Gastroesophageal sphincter (tissue), 4 donors: ENCODE measurements around the gene MPRIP. TPM values are rescaled to one million over a fixed set of nuclear protein-coding genes. Genes with fewer than 3 reads are reported as not detected.

Experiments used
- ATAC-seq: fragments of 150-250 bp; one replicate; pipeline ENCODE4 v1.9.1; 2016; ENCODE audit warnings: mild to moderate bottlenecking, moderate library complexity
- H3K27ac ChIP-seq, 4 donors: fragments of 200-600 bp; sonication (generic) in 3 of 4; 1 replicate in 3 of 4; 2 replicates in 1 of 4; pipeline ENCODE4 v1.5.1; 2016 to 2019
- H3K27me3 ChIP-seq: fragments of 200-600 bp; sonication (generic); one replicate; pipeline ENCODE4 v1.5.1; 2019
- H3K36me3 ChIP-seq, 2 donors: fragments of 200-600 bp; sonication (generic); one replicate each; pipeline ENCODE4 v1.5.1; 2019; ENCODE audit warnings: control low read depth in 1 of 2
- H3K4me1 ChIP-seq, 3 donors: fragments of 200-600 bp; sonication (generic); 1 replicate in 2 of 3; 2 replicates in 1 of 3; pipeline ENCODE4 v1.5.1; 2016 to 2019; ENCODE audit warnings: control low read depth in 2 of 3
- H3K4me3 ChIP-seq, 2 donors: fragments of 200-600 bp; sonication (generic); one replicate each; pipeline ENCODE4 v1.5.1; 2019; ENCODE audit warnings: mild to moderate bottlenecking in 1 of 2, moderate library complexity in 1 of 2
- H3K9me3 ChIP-seq, 3 donors: fragments of 200-600 bp; sonication (generic); one replicate each; pipeline ENCODE4 v1.5.1; 2017 to 2019; ENCODE audit warnings: control low read depth in 2 of 3
- CTCF ChIP-seq, 4 experiments: fragments of 200-600 bp in 2 of 4; fragments of 450-650 bp in 2 of 4; sonication (generic) in 1 of 4; IDR thresholded peaks; one replicate each; pipeline ENCODE4 v1.5.1; 2017 to 2019; ENCODE audit warnings: antibody characterized with exemption in 4 of 4, mild to moderate bottlenecking in 2 of 4, moderate library complexity in 2 of 4
- EP300 ChIP-seq: sonication (generic); formaldehyde crosslinking; IDR thresholded peaks from one replicate; pipeline ENCODE4 v1.6.1; 2017; ENCODE audit warnings: antibody characterized with exemption, mild to moderate bottlenecking
- POLR2A ChIP-seq, 2 donors: fragments of 450-650 bp; IDR thresholded peaks; one replicate each; pipeline ENCODE4 v1.6.1; 2017; ENCODE audit warnings: antibody characterized with exemption in 2 of 2, mild to moderate bottlenecking in 2 of 2, moderate library complexity in 1 of 2
- POLR2AphosphoS5 ChIP-seq: sonication (generic); formaldehyde crosslinking; IDR thresholded peaks from one replicate; pipeline ENCODE4 v1.6.1; 2017; ENCODE audit warnings: antibody characterized with exemption
- WGBS, 2 donors: methylation state at CpG; one replicate each; pipeline ENCODE4 v1.1.5; 2018; ENCODE audit warnings: low coverage in 1 of 2; 5-methylcytosine and 5-hydroxymethylcytosine counted together
- total RNA-seq, 4 donors: library from RNA; depleted of rRNA; stranded (reverse); fragments of >200 nt; gene quantifications; one replicate each; pipeline ENCODE4 v1.1.0, GENCODE V29; 2016

The MPRIP gene
- total RNA-seq, 4 donors from 2014 or later, result 113 to 233 (median 155) TPM

GRCh38 chr17:17169396-17169795 is 127.1 kb downstream of the MPRIP start:
- no peak for ATAC-seq
- Histone ChIP-seq H3K4me1 (peaks cover 0 to 7% (median 0%) of the 10 kb centered on the region in 3 donors), H3K27me3 (no peaks in the 10 kb centered on the region), H3K4me3 (no peak overlapping the region), H3K36me3 (peaks cover 0 to 99% of the 10 kb centered on the region in 2 donors), H3K9me3 (no peaks in the 10 kb centered on the region), H3K27ac (no peak overlapping the region)
- TF ChIP-seq POLR2AphosphoS5 (no peak), POLR2A (IDR thresholded peaks at IDR 0.05) (no peak), EP300 (no peak), CTCF (IDR thresholded peaks at IDR 0.05) (no peak)
- 74 to 79% methylated on average over 2 to 4 of the region's 4 CpGs for WGBS, 2 donors

GRCh38 chr17:17170346-17170985 is 128.2 kb downstream of the MPRIP start:
- Histone ChIP-seq H3K27ac (no peak overlapping the region), H3K27me3 (no peaks in the 10 kb centered on the region), H3K4me3 (no peak overlapping the region), H3K36me3 (peaks cover 0 to 99% of the 10 kb centered on the region in 2 donors), H3K4me1 (peaks cover 0 to 7% (median 0%) of the 10 kb centered on the region in 3 donors), H3K9me3 (no peaks in the 10 kb centered on the region)
- no peak for ATAC-seq
- TF ChIP-seq CTCF (IDR thresholded peaks at IDR 0.05) (no peak), EP300 (no peak), POLR2AphosphoS5 (no peak), POLR2A (IDR thresholded peaks at IDR 0.05) (no peak)
- WGBS, 2 donors, result 80 to 83% methylated on average over 1 to 2 of the region's 9 CpGs

DNA sequence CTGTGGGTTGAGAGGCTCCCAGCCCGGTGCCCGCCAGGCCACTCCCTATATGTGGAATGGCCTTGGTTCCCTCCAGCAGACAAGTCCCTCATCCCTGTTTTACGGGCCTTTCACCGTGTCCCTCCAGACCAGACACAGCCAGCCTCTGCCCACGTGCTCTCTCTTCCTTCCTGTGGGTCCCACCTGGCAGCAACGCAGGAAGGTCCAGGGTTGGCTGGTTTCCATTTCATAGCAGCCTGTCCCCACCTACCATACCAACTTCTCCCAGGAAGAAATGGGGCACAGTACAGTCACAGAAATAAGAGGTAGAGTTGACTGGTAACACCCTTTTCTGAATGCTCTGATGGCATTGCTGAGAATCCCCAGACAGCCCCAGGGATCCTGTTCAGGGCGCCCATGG is 128.9 kb downstream of the MPRIP start:
- Histone ChIP-seq H3K36me3 (peaks cover 0 to 99% of the 10 kb centered on the region in 2 donors), H3K27me3 (no peaks in the 10 kb centered on the region), H3K4me3 (no peak overlapping the region), H3K27ac (no peak overlapping the region), H3K4me1 (peaks cover 0 to 7% (median 0%) of the 10 kb centered on the region in 3 donors), H3K9me3 (no peaks in the 10 kb centered on the region)
- no peak for TF ChIP-seq POLR2AphosphoS5
- TF ChIP-seq POLR2A (IDR thresholded peaks at IDR 0.05), result no peak
- TF ChIP-seq CTCF (IDR thresholded peaks at IDR 0.05), result no peak
- TF ChIP-seq EP300, result no peak
- WGBS, 2 donors, result 90% methylated on average over 2 of the region's 7 CpGs; no CpG with 5 or more reads in 1 of the 2 donors
- ATAC-seq, result no peak

GRCh38 chr17:17172001-17172939 is 130.0 kb downstream of the MPRIP start:
- Histone ChIP-seq H3K4me3 (no peak overlapping the region), H3K36me3 (peaks cover 0 to 99% of the 10 kb centered on the region in 2 donors), H3K27ac (peak overlapping the region in 2 of 4 donors; percentile 6 to 21), H3K27me3 (no peaks in the 10 kb centered on the region), H3K4me1 (peaks cover 0 to 7% (median 0%) of the 10 kb centered on the region in 3 donors), H3K9me3 (no peaks in the 10 kb centered on the region)
- TF ChIP-seq EP300 (no peak), CTCF (IDR thresholded peaks at IDR 0.05) (peak in 1 of 4 experiments; percentile 17)
- 82 to 89% methylated on average over 4 to 8 of the region's 26 CpGs for WGBS, 2 donors
- peak; percentile 54 for ATAC-seq
